Measurements from ENCODE around the gene RPTOR.

Gene RPTOR

DNA sequence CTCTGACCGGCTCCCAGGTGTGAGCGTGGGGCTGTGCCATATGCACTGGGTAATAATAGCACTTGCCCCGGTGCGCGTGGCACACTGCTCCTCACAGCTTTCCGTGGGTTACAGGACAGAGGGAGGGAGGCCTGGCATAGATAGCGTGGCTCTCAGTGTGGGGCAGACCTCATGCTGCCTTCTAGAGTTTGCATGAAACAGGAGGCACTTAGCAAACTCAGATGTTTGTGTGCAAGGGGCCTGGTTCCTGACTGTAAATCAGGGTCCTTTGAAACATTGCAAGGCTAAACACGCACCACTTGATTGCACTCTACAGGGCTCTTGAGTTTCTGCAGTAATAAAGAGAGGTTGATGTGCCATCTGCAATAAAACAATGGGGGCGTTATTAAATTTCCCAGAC is 101.7 kb downstream of the RPTOR start:
- TF ChIP-seq, protein P1, sequence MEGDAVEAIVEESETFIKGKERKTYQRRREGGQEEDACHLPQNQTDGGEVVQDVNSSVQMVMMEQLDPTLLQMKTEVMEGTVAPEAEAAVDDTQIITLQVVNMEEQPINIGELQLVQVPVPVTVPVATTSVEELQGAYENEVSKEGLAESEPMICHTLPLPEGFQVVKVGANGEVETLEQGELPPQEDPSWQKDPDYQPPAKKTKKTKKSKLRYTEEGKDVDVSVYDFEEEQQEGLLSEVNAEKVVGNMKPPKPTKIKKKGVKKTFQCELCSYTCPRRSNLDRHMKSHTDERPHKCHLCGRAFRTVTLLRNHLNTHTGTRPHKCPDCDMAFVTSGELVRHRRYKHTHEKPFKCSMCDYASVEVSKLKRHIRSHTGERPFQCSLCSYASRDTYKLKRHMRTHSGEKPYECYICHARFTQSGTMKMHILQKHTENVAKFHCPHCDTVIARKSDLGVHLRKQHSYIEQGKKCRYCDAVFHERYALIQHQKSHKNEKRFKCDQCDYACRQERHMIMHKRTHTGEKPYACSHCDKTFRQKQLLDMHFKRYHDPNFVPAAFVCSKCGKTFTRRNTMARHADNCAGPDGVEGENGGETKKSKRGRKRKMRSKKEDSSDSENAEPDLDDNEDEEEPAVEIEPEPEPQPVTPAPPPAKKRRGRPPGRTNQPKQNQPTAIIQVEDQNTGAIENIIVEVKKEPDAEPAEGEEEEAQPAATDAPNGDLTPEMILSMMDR (IDR thresholded peaks at IDR 0.05; ENCODE audit: extremely low read depth, insufficient read depth, missing control alignments), result no peak
- in situ Hi-C loops (cut with MboI; ENCODE audit: low pct_unique_long_range_greater_than_20kb, low sequenced_read_pairs, unreplicated experiment), result no loop called here
- no peak for DNase-seq (ENCODE audit: low spot score)

DNA sequence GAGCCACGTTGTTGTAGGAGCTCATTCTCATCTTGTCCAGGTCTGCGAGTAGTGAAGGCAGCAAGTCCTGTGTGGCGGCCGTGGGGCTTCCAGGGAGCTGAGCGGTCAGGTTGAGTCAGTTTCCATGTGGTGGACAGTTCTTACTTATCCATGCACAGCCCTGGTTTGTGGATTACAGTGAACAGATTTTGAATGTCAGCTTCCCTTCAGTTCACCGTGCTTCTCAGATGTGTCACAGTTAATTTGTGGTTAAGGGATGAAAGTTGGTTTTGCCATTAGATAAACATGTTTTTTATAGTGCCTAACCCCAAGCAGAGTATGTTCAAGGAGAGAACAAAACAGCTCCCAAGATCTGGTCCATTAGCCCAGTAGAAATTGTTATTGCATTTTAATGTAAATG is 103.1 kb downstream of the RPTOR start:
- DNase-seq (ENCODE audit: low spot score), result no peak
- TF ChIP-seq, protein P1 (IDR thresholded peaks at IDR 0.05; ENCODE audit: extremely low read depth, insufficient read depth, missing control alignments), result no peak
- in situ Hi-C loops (cut with MboI; ENCODE audit: low pct_unique_long_range_greater_than_20kb, low sequenced_read_pairs, unreplicated experiment), result no loop called here

DNA sequence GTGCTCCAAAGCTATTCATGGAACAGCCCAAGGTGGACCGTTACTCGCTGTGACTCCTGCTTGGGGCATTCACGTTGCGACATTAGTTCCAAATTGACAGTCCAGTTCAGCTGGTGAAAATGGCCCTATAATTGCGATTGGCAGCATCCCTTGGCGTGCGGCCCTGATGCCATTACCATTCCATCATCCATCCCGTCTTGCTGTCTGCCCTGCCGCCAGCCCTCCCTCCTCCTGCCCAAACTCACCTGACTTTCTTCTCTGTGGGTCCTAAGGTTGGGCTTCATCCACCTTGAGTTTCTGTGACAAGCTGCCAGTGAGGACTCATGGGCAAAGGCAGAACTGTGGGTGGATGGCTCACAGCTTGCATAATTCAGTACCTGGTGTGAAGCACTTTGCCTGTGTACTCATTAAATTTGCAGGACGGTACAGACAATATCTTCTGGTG is 104.6 kb downstream of the RPTOR start:
- TF ChIP-seq, protein P1 (IDR thresholded peaks at IDR 0.05; ENCODE audit: extremely low read depth, insufficient read depth, missing control alignments), result no peak
- DNase-seq (ENCODE audit: low spot score), result no peak
- in situ Hi-C loops (cut with MboI; ENCODE audit: low pct_unique_long_range_greater_than_20kb, low sequenced_read_pairs, unreplicated experiment), result no loop called here

DNA sequence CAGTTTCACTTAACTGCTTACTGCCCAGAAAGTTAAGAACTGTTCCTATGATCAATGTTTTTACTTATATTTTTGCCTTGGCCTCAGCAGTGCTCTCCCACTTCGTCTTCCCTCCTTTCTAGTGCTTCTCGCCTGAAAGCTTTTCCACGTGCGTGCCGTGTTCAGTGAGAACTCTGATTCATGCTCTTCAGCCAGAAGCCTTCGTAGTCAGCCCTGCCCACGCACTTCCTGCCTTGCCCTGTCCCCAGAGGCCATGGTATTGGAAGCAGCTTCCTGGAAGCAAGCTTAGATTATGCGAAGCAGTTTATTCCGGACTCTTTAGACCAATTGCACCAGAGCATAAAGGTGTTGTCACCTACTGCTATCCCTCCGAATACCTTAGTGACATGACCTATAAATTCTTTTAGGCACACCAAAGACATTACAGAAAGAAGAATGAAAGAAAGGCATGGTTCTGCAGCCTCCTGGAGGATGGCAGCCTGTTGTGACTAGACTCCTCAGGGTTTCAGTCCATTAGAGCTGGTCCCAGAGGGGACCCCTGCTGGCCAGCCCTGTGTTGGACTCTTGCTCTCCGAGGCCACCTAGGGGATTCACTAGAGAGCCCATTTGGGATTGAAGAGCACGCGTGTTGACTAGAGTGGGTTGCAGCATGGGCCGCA is 105.2 kb downstream of the RPTOR start:
- peak; percentile 40 for DNase-seq (ENCODE audit: low spot score)
- in situ Hi-C loops (cut with MboI; ENCODE audit: low pct_unique_long_range_greater_than_20kb, low sequenced_read_pairs, unreplicated experiment), result no loop called here

DNA sequence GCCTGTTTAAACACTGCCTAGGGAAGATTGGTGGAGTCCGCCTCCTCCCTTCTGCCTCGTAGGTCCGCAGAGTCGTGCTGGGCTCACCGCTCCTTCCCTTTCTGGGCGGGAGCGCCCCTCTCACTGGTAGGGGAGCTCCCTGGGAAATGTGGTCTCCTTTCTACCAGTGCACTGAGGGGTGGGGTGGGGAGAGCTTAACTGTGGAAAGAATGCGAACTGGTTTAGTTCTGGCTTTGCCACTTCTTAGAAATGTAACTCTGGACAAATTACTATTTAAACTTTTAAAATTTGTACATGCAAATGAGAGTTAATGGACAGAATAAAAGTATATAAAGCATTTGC is 105.7 kb downstream of the RPTOR start:
- TF ChIP-seq, protein P1 (IDR thresholded peaks at IDR 0.05; ENCODE audit: extremely low read depth, insufficient read depth, missing control alignments), result no peak
- DNase-seq (ENCODE audit: low spot score), result no peak
- in situ Hi-C loops (cut with MboI; ENCODE audit: low pct_unique_long_range_greater_than_20kb, low sequenced_read_pairs, unreplicated experiment), result no loop called here

More for the DNA sequence above, 105.2 kb downstream of the RPTOR start:
- TF ChIP-seq, protein P1 (IDR thresholded peaks at IDR 0.05; ENCODE audit: extremely low read depth, insufficient read depth, missing control alignments), result peak; percentile 55

DNA sequence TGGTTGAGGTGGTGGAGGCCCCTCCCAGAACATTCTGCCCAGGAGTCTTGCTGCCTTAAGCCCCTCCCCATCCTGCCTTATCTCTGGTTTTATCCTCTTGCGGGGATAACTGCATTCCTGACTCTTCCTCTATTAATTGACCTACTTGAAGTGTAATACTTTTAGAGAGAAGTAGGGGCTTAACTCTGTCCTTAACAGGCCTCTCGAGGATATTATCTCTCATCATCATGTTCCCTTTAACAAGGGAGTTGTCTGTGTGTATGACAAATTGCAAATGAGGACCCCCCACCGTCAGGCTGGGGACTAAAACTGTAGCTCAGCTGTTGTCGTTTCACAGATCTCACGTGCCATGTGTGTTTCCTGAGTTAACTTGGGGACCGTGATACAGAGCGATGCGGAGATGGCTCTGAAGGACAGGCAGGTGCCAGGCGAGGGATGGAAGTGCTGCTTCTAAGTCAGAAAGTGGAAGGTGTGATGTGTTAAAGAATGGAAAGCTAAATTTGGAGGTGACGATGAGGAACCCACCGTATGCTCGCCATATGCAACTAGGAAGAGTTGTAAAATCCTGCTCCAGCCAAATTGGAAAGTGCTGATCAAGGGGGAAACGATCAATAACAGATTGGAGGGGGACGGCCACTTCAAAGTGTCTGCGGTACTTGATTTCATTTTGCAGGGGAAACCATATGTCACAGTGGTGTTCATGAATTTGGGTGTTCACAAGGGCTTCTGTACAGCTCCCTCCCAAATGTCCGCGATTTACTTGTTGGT is 106.3 kb downstream of the RPTOR start:
- DNase-seq (ENCODE audit: low spot score), result no peak
- in situ Hi-C loops (cut with MboI; ENCODE audit: low pct_unique_long_range_greater_than_20kb, low sequenced_read_pairs, unreplicated experiment), result no loop called here
- TF ChIP-seq, protein P1 (IDR thresholded peaks at IDR 0.05; ENCODE audit: extremely low read depth, insufficient read depth, missing control alignments), result no peak

Data from GM13977 (cell line).